SK-N-SH (cell line): ENCODE data around the gene FXYD7. TPM values are rescaled to one million over a fixed set of nuclear protein-coding genes. Genes with fewer than 3 reads are reported as not detected.

Experiments used
- CTCF ChIA-PET: fragments of 300-600, 350-600 bp; formaldehyde crosslinking; extraction: SDS; loops from one replicate; lab custom pipeline; 2021; lab: Yijun Ruan, JAX
- POLR2A ChIA-PET: fragments of 350-600 bp; sonication (Branson Sonifier 250); formaldehyde crosslinking; extraction: SDS; loops from one replicate; lab custom pipeline; 2020; ENCODE audit warnings: antibody characterized with exemption, inconsistent platforms; lab: Yijun Ruan, JAX
- DNase-seq: peaks from one replicate; pipeline ENCODE4 v3.0.0; 2012
- H2AFZ ChIP-seq: fragments of 200-600 bp; sonication (generic); 2 replicates; pipeline ENCODE4 v1.8.1; 2016; ENCODE audit warnings: antibody characterized with exemption, mild to moderate bottlenecking, low read depth
- H3F3A ChIP-seq: fragments of 200-600 bp; sonication (generic); replicated peaks from 2 replicates; pipeline ENCODE3; 2016; ENCODE audit warnings: antibody characterized with exemption, mild to moderate bottlenecking; ENCODE audit not compliant: insufficient read depth
- H3K27ac ChIP-seq, 2 experiments: fragments of 200-500 bp in 1 of 2; fragments of 200-600 bp in 1 of 2; sonication (Bioruptor generic) in 1 of 2; sonication (generic), shearing (Covaris generic) in 1 of 2; 2 replicates each; pipeline versions ENCODE4 v1.5.1 to v1.6.1; 2014 to 2016; ENCODE audit warnings: low read depth in 2 of 2, inconsistent platforms in 1 of 2, low read length in 1 of 2, mild to moderate bottlenecking in 1 of 2, mixed read lengths in 1 of 2
- H3K27me3 ChIP-seq: fragments of 200-600 bp; sonication (generic), shearing (Covaris generic); 2 replicates; pipeline ENCODE4 v1.6.1; 2016; ENCODE audit warnings: mixed run types; ENCODE audit not compliant: insufficient read depth
- H3K36me3 ChIP-seq, 2 experiments: fragments of 200-500 bp in 1 of 2; fragments of 200-600 bp in 1 of 2; sonication (Bioruptor generic) in 1 of 2; sonication (generic) in 1 of 2; replicated peaks in 1 of 2; 2 replicates each; pipeline versions ENCODE3 to v1.5.1; 2014 to 2016; ENCODE audit warnings: low read length in 1 of 2, mild to moderate bottlenecking in 1 of 2; ENCODE audit not compliant: insufficient read depth in 2 of 2, control insufficient read depth in 1 of 2
- H3K4me1 ChIP-seq, 2 experiments: fragments of 200-500 bp in 1 of 2; fragments of 200-600 bp in 1 of 2; sonication (Bioruptor generic) in 1 of 2; sonication (generic), shearing (Covaris generic) in 1 of 2; 2 replicates each; pipeline versions ENCODE4 v1.5.1 to v1.6.1; 2014 to 2016; ENCODE audit warnings: low read depth in 1 of 2, low read length in 1 of 2, mixed run types in 1 of 2; ENCODE audit not compliant: insufficient read depth in 2 of 2, control insufficient read depth in 1 of 2
- H3K4me2 ChIP-seq: fragments of 200-600 bp; sonication (generic), shearing (Covaris generic); 2 replicates; pipeline ENCODE4 v1.6.1; 2017; ENCODE audit warnings: mixed run types
- H3K4me3 ChIP-seq, 2 experiments: fragments of 200-500 bp in 1 of 2; fragments of 200-600 bp in 1 of 2; sonication (Bioruptor generic) in 1 of 2; sonication (generic), shearing (Covaris generic) in 1 of 2; 2 replicates each; pipeline versions ENCODE4 v1.5.1 to v1.8.1; 2014 to 2016; ENCODE audit warnings: low read depth in 2 of 2, inconsistent platforms in 1 of 2, low read length in 1 of 2, mild to moderate bottlenecking in 1 of 2, mixed read lengths in 1 of 2, moderate library complexity in 1 of 2
- H3K79me2 ChIP-seq: fragments of 200-600 bp; sonication (generic); 2 replicates; pipeline ENCODE4 v1.8.1; 2017; ENCODE audit warnings: mild to moderate bottlenecking; ENCODE audit not compliant: insufficient read depth
- H3K9ac ChIP-seq: fragments of 200-600 bp; sonication (generic); 2 replicates; pipeline ENCODE4 v1.6.1; 2017; ENCODE audit warnings: mixed run types
- H3K9me2 ChIP-seq: fragments of 200-600 bp; sonication (generic); 2 replicates; pipeline ENCODE4 v1.6.1; 2017; ENCODE audit warnings: mixed run types
- H3K9me3 ChIP-seq: fragments of 200-600 bp; sonication (generic); 2 replicates; pipeline ENCODE4 v1.6.1; 2017; ENCODE audit warnings: mixed run types, mild to moderate bottlenecking, moderate library complexity
- H4K20me1 ChIP-seq: fragments of 200-600 bp; sonication (generic); 2 replicates; pipeline ENCODE4 v1.6.1; 2017; ENCODE audit warnings: mild to moderate bottlenecking, mixed run types; ENCODE audit not compliant: insufficient read depth
- CHD2 ChIP-seq: fragments of 150-350 bp; IDR thresholded peaks from 2 replicates; pipeline ENCODE4 v1.6.1; 2018; ENCODE audit warnings: low read length; ENCODE audit not compliant: partially characterized antibody
- CTCF ChIP-seq: fragments of 200-600 bp; sonication (generic); IDR thresholded peaks from 2 replicates; pipeline ENCODE4 v1.6.1; 2017; ENCODE audit warnings: antibody characterized with exemption, mild to moderate bottlenecking, moderate library complexity
- EP300 ChIP-seq, 2 experiments: IDR thresholded peaks; 2 replicates each; pipeline versions ENCODE4 v1.4.0 to v1.6.1; 2012; ENCODE audit warnings: borderline replicate concordance in 1 of 2, low read depth in 1 of 2, low read length in 1 of 2
- EZH2phosphoT487 ChIP-seq: fragments of 200-600 bp; sonication (generic); IDR thresholded peaks from 2 replicates; pipeline ENCODE4 v1.6.1; 2017; ENCODE audit warnings: low read depth, mixed run types, mild to moderate bottlenecking, antibody characterized with exemption, moderate library complexity, borderline replicate concordance
- FOSL2 ChIP-seq: IDR thresholded peaks from 2 replicates; pipeline ENCODE4 v1.4.0; 2012; ENCODE audit warnings: low read depth, mild to moderate bottlenecking, moderate library complexity, borderline replicate concordance
- GABPA ChIP-seq: IDR thresholded peaks from 2 replicates; pipeline ENCODE4 v1.4.0; 2012; ENCODE audit warnings: low read depth, mild to moderate bottlenecking
- GATA2 ChIP-seq: sonication (generic); formaldehyde crosslinking; IDR thresholded peaks from 2 replicates; pipeline ENCODE4 v1.5.0; 2020; ENCODE audit warnings: mild to moderate bottlenecking, missing genetic modification reagents
- JUND ChIP-seq: IDR thresholded peaks from 2 replicates; pipeline ENCODE4 v1.4.0; 2012
- MEF2A ChIP-seq: IDR thresholded peaks from 2 replicates; pipeline ENCODE4 v1.4.0; 2012; ENCODE audit warnings: low read depth, borderline replicate concordance
- MXI1 ChIP-seq: IDR thresholded peaks from 2 replicates; pipeline ENCODE4 v1.6.1; 2012; ENCODE audit warnings: mild to moderate bottlenecking, low read depth, low read length, improper control_type of control experiment
- NFIC ChIP-seq: IDR thresholded peaks from 2 replicates; pipeline ENCODE4 v1.4.0; 2012; ENCODE audit warnings: borderline replicate concordance
- POLR2AphosphoS5 ChIP-seq: IDR thresholded peaks from 2 replicates; pipeline ENCODE4 v1.6.1; 2012; ENCODE audit warnings: low read depth, low read length
- RAD21 ChIP-seq: IDR thresholded peaks from 2 replicates; pipeline ENCODE4 v1.6.1; 2012; ENCODE audit warnings: mild to moderate bottlenecking, low read length
- RCOR1 ChIP-seq: fragments of 150-350 bp; IDR thresholded peaks from 2 replicates; pipeline ENCODE4 v1.6.1; 2017; ENCODE audit warnings: antibody characterized with exemption, low read length
- REST ChIP-seq: IDR thresholded peaks from 2 replicates; pipeline ENCODE4 v1.6.1; 2012; ENCODE audit warnings: mild to moderate bottlenecking, low read depth, low read length, moderate library complexity
- RFX5 ChIP-seq: IDR thresholded peaks from 2 replicates; pipeline ENCODE4 v1.6.1; 2012; ENCODE audit warnings: mild to moderate bottlenecking, improper control_type of control experiment, low read length
- RXRA ChIP-seq: IDR thresholded peaks from 2 replicates; pipeline ENCODE4 v1.4.0; 2012; ENCODE audit warnings: low read depth, mild to moderate bottlenecking, borderline replicate concordance
- SIN3A ChIP-seq: IDR thresholded peaks from 2 replicates; pipeline ENCODE4 v1.6.1; 2012; ENCODE audit warnings: low read depth, mild to moderate bottlenecking, low read length, moderate library complexity, borderline replicate concordance
- TCF12 ChIP-seq: IDR thresholded peaks from 2 replicates; pipeline ENCODE4 v1.4.0; 2012
- USF1 ChIP-seq: IDR thresholded peaks from 2 replicates; pipeline ENCODE4 v1.4.0; 2012; ENCODE audit warnings: low read depth, borderline replicate concordance
- WGBS: methylation state at CpG from one replicate; pipeline ENCODE4 v1.1.6; 2017; ENCODE audit warnings: low lambda C conversion rate; 5-methylcytosine and 5-hydroxymethylcytosine counted together
- polyA plus RNA-seq, 3 experiments: library from polyadenylated mRNA; depleted of rRNA; stranded (reverse); fragments of >200 nt; gene quantifications; 2 replicates each; pipeline ENCODE4 v1.2.3, GENCODE V29; 2012

FXYD7 gene
- polyA plus RNA-seq, 1 of the 3 experiments (the other 2 are of a cell fraction), result 0.44 TPM

DNA sequence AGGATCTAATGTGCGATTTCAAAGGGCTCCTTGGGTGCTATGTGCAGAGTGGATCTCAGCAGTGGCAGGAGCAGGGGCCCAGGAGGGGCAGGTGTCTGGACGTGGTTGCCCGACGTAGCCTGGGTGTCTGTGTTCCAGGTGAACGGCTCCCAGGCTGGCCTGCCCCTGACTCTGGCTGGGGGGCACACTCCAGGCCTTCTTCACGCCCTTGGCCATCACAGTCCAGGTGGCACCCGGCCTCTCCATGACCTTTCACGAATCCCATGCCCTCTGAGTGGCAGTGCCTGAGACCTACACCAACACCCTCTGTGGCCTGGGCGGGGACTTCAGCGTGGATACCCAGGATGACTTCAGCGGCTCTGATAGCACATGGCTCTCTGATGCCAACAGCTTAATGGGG lies 38.7 kb upstream of the FXYD7 start:
- H3K79me2 ChIP-seq, result no peaks in the 10 kb centered on the region
- no peaks in the 10 kb centered on the region for H3K9me3 ChIP-seq
- H3K36me3 ChIP-seq, result no peaks in the 10 kb centered on the region
- no peaks in the 10 kb centered on the region for H4K20me1 ChIP-seq
- ChIA-PET CTCF (interaction anchor here (0.9 to 1.6 kb wide), 4 partner anchors 10 to 60 kb away, joined by 3 to 6 read pairs (median 4); no protein-coding TSS in a partner anchor), POLR2A (no interaction called here)
- no peak overlapping the region for H3K27ac ChIP-seq
- no peak overlapping the region for H3K4me3 ChIP-seq
- peaks cover 4% of the 10 kb centered on the region for H3F3A ChIP-seq
- no peak overlapping the region for H2AFZ ChIP-seq
- no peak overlapping the region for H3K9ac ChIP-seq
- 75% methylated on average over 1 of the region's 11 CpGs for WGBS
- no peaks in the 10 kb centered on the region for H3K9me2 ChIP-seq
- H3K27me3 ChIP-seq, result no peaks in the 10 kb centered on the region
- H3K4me1 ChIP-seq, result no peaks in the 10 kb centered on the region
- TF ChIP-seq CTCF (no peak), RFX5 (no peak), SIN3A (no peak), REST (no peak), USF1 (no peak), GATA2 (CRISPR knock-in tag) (no peak), CHD2 (no peak), EP300 (IDR thresholded peaks at IDR 0.05; ENCODE audit: borderline replicate concordance in 1 of 2, low read depth in 1 of 2, low read length in 1 of 2) (no peak), JUND (no peak), FOSL2 (no peak), MEF2A (no peak), EZH2phosphoT487 (no peak), TCF12 (no peak), POLR2AphosphoS5 (no peak), RAD21 (no peak), NFIC (no peak), GABPA (no peak), RXRA (no peak), MXI1 (no peak), RCOR1 (no peak)
- DNase-seq, result no peak
- H3K4me2 ChIP-seq, result no peak overlapping the region
